ENCODE measurements around the gene ZNF750. TPM values are rescaled to one million over a fixed set of nuclear protein-coding genes. Genes with fewer than 3 reads are reported as not detected.

ZNF750 gene
- total and polyA plus RNA-seq, 2 donors (not counting 3 experiments of a cell fraction or from before 2014, with no cell fraction given) = 0.15 to 0.80 TPM

GRCh38 chr17:82881900-82882714 lies 42.3 kb upstream of the ZNF750 start:
- no peak for FAIRE-seq
- H3K4me2 ChIP-seq (ENCODE audit: insufficient read depth, low read length) = no peak overlapping the region
- ChIA-PET CTCF (interaction anchor here (1.1 kb wide), 1 partner anchor 36 kb away, joined by 3 read pairs; no protein-coding TSS in a partner anchor), POLR2A (no interaction called here)
- no peak overlapping the region for H3K4me3 ChIP-seq (replicated peaks in 1 of 3; ENCODE audit: insufficient read depth in 1 of 3, low read depth in 1 of 3, low read length in 3 of 3)
- H4K20me1 ChIP-seq (replicated peaks; ENCODE audit: control insufficient read depth, extremely low read depth, insufficient read depth, low read length) = no peaks in the 10 kb centered on the region
- peaks cover 16% of the 10 kb centered on the region for H3K4me1 ChIP-seq (ENCODE audit: control insufficient read depth, extremely low read depth, insufficient read depth, low read length)
- H3K9me3 ChIP-seq (replicated peaks; ENCODE audit: control insufficient read depth, insufficient read depth, low read length) = no peaks in the 10 kb centered on the region
- no peak overlapping the region for H3K9ac ChIP-seq (replicated peaks; ENCODE audit: extremely low read depth, insufficient read depth, low read length)
- H3K27ac ChIP-seq (ENCODE audit: insufficient read depth, low read depth, low read length) = no peak overlapping the region
- H3K9me1 ChIP-seq (replicated peaks; ENCODE audit: control insufficient read depth, extremely low read depth, insufficient read depth, low read length) = no peaks in the 10 kb centered on the region
- no peak overlapping the region for H2AFZ ChIP-seq (ENCODE audit: low read depth, low read length)
- no TSS peak for BruUV-seq (replicated peaks)
- H3K27me3 ChIP-seq (ENCODE audit: control insufficient read depth in 2 of 2, insufficient read depth in 2 of 2, low read length in 2 of 2) = no peaks in the 10 kb centered on the region
- dilution Hi-C loops (cut with MboI; ENCODE audit: extremely low pct_ligation_motif_present, low sequenced_read_pairs) (no loop called here), intact Hi-C loops (cut with micrococcal nuclease) (no loop called here)
- no peak for DNase-seq (ENCODE audit: low read depth, low spot score)
- TF ChIP-seq EZH2 (IDR thresholded peaks at IDR 0.05; ENCODE audit: borderline replicate concordance, low read depth, low read length, severe bottlenecking) = no peak
- no peak for TF ChIP-seq POLR2AphosphoS5 (IDR thresholded peaks at IDR 0.05; ENCODE audit: insufficient read depth, low read depth, low read length)
- no peak for TF ChIP-seq GATA2 (IDR thresholded peaks at IDR 0.05; ENCODE audit: insufficient read depth, insufficient read length, low read depth, low read length)
- TF ChIP-seq JUN (IDR thresholded peaks at IDR 0.05; ENCODE audit: borderline replicate concordance, insufficient read depth, insufficient read length, low read depth) = no peak
- H3K36me3 ChIP-seq (ENCODE audit: control insufficient read depth in 2 of 2, extremely low read depth in 1 of 2, insufficient read depth in 2 of 2, low read length in 2 of 2) = peaks cover 2% of the 10 kb centered on the region in 2 experiments
- H3K79me2 ChIP-seq (ENCODE audit: control insufficient read depth, insufficient read depth, low read length) = peaks cover 54% of the 10 kb centered on the region

- dilution Hi-C loops (cut with MboI; ENCODE audit: extremely low pct_ligation_motif_present, low sequenced_read_pairs) (no loop called here), intact Hi-C loops (cut with micrococcal nuclease) (no loop called here)
- DNase-seq (ENCODE audit: low read depth, low spot score) (no peak), FAIRE-seq (no peak)
- Histone ChIP-seq H3K27ac (ENCODE audit: insufficient read depth, low read depth, low read length) (no peak overlapping the region), H3K36me3 (ENCODE audit: control insufficient read depth in 2 of 2, extremely low read depth in 1 of 2, insufficient read depth in 2 of 2, low read length in 2 of 2) (peaks cover 0 to 2% of the 10 kb centered on the region in 2 experiments), H2AFZ (ENCODE audit: low read depth, low read length) (no peak overlapping the region), H3K79me2 (ENCODE audit: control insufficient read depth, insufficient read depth, low read length) (peaks cover 50% of the 10 kb centered on the region), H3K9me1 (replicated peaks; ENCODE audit: control insufficient read depth, extremely low read depth, insufficient read depth, low read length) (no peaks in the 10 kb centered on the region), H3K4me3 (replicated peaks in 1 of 3; ENCODE audit: insufficient read depth in 1 of 3, low read depth in 1 of 3, low read length in 3 of 3) (no peak overlapping the region), H3K27me3 (ENCODE audit: control insufficient read depth in 2 of 2, insufficient read depth in 2 of 2, low read length in 2 of 2) (no peaks in the 10 kb centered on the region), H3K4me1 (ENCODE audit: control insufficient read depth, extremely low read depth, insufficient read depth, low read length) (peaks cover 23% of the 10 kb centered on the region), H3K9ac (replicated peaks; ENCODE audit: extremely low read depth, insufficient read depth, low read length) (no peak overlapping the region), H4K20me1 (replicated peaks; ENCODE audit: control insufficient read depth, extremely low read depth, insufficient read depth, low read length) (no peaks in the 10 kb centered on the region), H3K9me3 (replicated peaks; ENCODE audit: control insufficient read depth, insufficient read depth, low read length) (no peaks in the 10 kb centered on the region), H3K4me2 (ENCODE audit: insufficient read depth, low read length) (no peak overlapping the region)
- BruUV-seq (replicated peaks) = no TSS peak
- TF ChIP-seq EZH2 (IDR thresholded peaks at IDR 0.05; ENCODE audit: borderline replicate concordance, low read depth, low read length, severe bottlenecking) (no peak), JUN (IDR thresholded peaks at IDR 0.05; ENCODE audit: borderline replicate concordance, insufficient read depth, insufficient read length, low read depth) (no peak), MYC (IDR thresholded peaks at IDR 0.05; ENCODE audit: low read depth, low read length) (no peak), POLR2A (IDR thresholded peaks at IDR 0.05; ENCODE audit: low read depth, low read length) (no peak), FOS (IDR thresholded peaks at IDR 0.05; ENCODE audit: borderline replicate concordance, insufficient read depth, low read length) (no peak), MAX (IDR thresholded peaks at IDR 0.05; ENCODE audit: insufficient read depth, insufficient read length) (no peak), CTCF (IDR thresholded peaks at IDR 0.05; ENCODE audit: extremely low read depth in 1 of 2, insufficient read depth in 1 of 2, low read depth in 1 of 2, low read length in 2 of 2) (no peak), POLR2AphosphoS5 (IDR thresholded peaks at IDR 0.05; ENCODE audit: insufficient read depth, low read depth, low read length) (no peak), GATA2 (IDR thresholded peaks at IDR 0.05; ENCODE audit: insufficient read depth, insufficient read length, low read depth, low read length) (no peak)
- CTCF ChIA-PET = interaction anchor here (1.1 kb wide), 1 partner anchor 36 kb away, joined by 3 read pairs; no protein-coding TSS in a partner anchor
- POLR2A ChIA-PET = no interaction called here
Observed at GRCh38 chr17:82881324-82881823, 41.6 kb upstream of the ZNF750 start.
